Activated T-helper 1 cell treated with Interleukin-2 at 50 U/mL for 16 hours (primary cell): ENCODE results near the gene ALX3.

Source experiments
- DNase-seq: peaks from one replicate; pipeline ENCODE4 v3.0.0-alpha.2; 2020; ENCODE audit warnings: low read depth

Gene ALX3

DNA sequence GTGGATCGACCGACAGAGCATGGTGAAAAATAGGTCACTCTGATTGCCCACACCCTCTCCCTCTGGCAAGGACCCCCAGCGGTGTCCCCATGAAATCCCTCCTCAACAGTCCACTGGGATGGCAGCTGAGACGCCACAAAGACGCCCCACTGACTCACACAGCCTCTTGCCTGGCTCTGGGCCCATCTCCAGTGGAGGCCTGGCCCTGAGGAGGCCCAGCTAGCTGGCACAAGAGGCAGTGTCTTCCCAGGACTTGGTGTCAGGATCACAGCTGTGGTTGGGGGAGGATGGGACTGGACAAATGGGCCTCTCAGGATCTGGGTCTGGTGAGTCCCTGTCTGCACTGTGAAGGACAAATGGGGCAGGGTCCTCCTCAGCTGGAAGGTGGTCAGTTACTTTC is 4.6 kb downstream of the ALX3 start:
- no peak for DNase-seq

DNA sequence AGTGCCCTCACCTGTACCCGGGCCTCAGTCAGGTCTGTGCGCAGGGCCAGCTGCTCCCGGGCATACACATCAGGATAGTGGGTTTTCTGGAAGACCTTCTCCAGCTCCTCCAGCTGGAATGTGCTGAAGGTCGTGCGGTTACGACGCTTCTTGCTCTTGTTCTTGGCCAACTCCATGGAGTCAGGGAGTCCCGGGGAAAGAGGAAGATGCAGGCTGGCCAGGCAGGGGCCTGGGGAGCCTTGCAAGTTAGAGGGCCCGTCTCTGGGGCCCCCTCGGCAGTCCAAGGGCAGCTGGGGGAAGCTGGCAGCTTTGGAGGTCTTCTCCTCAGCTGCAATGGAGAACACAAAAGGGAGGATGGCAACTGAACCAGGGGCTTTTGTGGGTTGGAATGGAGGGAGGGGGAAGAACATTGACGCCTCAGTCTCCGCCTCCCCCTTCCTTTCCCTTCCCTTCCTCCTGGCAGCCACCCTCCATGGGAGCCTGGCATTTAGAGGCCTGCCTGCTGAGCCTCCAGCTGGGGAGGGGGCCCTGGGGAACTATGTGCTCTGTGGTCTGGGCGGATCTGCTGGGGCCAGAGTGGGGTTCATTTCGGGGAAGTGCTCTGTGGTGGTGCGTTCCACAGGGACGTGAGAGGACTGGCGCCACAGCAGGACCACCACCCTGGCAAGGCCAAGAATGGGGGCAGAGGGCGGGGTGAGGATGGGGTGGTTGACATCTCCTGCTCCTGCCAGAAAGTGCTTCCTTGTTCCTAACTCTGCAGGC is 5.7 kb downstream of the ALX3 start:
- DNase-seq = no peak

DNA sequence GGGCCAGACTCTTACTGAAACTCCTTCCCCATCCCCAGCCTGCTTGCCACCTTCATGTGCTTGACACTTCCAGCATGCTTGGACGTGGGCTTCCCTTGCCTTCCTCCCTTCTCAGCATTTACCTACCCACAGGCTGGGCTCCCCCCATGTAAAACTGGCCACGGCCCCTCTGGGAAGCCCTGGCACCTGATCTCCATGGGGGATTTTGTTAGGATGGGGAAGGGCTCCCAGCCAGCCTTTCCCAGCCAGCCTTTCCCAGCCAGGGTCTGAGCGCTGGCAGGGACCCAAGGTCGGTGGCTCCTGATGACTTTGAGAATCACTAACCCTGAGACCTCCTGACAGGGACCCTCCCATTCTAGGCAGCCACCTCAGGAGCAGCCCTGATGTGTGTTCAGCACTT is 6.7 kb downstream of the ALX3 start:
- DNase-seq = no peak

DNA sequence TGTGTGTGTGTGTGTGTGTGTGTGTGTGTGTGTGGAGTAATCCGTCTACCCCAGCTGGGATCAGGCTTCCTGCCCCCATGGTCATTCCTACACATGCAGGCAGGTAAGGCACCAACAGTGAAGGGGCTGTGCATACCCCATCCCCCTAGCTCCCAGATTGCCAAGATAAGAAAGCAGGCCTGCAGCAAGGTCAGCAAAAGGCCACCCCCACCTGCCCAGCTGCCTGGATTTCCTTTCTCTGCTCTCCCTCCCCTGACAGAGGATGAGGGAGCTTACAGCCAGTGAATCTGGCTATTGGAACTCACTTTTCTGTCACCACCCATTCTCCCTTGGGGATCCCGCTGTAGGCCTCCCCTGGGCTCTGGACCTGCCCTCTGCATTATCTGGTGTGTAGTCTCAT is 7.9 kb downstream of the ALX3 start:
- no peak for DNase-seq

DNA sequence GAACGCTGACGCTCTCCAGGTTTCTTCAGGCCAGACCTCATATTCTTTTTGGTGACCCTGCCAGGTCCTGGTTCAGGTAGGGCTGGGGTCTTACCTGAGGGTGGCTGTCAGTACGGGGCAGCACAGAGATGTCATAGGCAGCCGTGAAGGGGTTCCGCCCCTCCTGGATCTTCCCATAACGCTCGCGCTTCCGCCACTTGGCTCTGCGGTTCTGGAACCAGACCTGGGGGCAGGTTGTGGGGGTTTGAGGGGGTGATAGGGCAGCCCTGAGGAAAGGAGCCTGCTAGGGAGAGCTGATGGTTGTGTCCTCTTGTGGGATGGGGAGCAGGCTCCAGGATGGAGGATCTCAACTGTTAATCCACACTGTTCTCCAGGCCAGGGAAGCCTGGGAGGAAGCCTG is 9.1 kb downstream of the ALX3 start:
- DNase-seq = no peak

DNA sequence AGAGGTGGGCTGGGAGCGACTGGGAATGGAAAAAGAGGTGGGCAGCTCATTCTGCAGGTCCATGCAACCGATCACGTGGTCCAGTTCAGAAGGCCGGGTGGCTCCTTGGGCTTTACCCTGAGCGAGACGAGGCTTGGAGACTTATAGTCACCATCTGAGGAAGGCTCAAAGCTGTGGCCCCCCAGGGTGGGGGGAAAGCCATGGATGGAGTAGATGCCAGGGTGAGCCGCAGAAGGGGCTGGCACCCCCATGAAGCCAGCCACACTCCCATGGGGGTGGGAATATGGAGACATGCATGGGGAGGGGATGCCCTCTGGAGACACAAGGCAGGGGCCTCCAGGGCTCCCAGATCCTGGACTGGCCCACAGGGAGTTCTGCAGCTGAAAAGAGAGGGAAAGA is 9.8 kb downstream of the ALX3 start:
- no peak for DNase-seq

DNA sequence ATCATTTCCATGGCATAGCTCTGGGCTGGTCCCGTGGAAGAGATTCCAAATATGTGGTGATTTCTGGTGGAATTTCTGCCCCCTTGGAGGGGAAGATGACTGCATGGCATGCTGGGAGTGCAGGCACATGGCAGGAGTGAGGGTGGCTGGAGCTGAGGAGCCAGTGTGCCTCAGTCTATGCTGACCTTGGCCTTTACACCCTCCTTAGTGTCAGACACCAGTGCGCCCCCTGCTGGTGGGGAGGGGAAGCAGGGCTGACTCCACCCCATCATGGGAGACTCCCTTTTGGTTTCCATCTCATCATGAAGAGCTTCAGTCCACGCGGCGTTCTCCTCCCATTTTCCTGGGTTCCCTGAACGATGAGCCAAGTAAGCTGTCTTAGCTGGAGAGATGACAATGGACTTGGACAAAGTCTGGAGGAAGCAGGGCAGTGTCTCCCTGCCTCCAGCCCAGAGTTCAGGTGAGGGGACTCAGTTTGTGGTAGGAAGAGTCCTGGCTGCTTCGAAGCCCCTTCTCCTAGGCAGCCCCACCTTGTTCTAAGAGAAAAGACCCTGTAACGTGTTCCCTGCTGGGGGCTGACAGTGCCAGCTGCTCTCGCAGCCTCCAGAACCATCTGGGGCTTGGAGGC is 10.3 kb downstream of the ALX3 start:
- peak; percentile 53 for DNase-seq

- no peak for DNase-seq
Measured at GRCh38 chr1:110059133-110059863, 11.2 kb downstream of the ALX3 start.

- DNase-seq = no peak
Measured at GRCh38 chr1:110058591-110058990, 11.9 kb downstream of the ALX3 start.

DNA sequence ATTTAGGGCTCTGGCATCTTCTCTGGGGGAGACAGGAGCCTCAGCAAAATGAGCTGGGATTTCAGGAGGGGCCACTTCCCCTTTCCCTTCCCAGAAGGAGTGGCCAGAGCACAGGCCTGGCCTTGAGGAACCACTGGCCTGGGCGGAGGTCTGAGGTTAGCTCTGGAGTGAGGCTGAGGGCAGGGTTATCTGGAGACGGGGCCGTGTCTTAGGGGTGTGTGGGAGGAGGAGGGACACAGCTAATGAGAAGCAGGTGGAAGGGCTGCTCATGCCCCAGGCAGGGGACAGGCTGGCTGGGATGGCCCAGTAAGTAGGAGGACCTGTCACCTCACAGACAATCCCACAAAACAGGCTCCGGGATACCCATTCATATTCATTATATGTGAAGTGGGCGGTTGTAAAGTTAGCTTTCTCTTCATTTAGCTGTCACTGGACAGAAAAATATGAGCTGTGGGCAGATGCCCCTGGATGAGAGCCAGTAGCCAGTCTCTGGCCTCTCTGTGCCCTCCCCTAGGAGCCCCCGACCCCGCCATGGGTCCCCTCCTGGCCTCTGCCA is 12.4 kb downstream of the ALX3 start:
- no peak for DNase-seq

DNA sequence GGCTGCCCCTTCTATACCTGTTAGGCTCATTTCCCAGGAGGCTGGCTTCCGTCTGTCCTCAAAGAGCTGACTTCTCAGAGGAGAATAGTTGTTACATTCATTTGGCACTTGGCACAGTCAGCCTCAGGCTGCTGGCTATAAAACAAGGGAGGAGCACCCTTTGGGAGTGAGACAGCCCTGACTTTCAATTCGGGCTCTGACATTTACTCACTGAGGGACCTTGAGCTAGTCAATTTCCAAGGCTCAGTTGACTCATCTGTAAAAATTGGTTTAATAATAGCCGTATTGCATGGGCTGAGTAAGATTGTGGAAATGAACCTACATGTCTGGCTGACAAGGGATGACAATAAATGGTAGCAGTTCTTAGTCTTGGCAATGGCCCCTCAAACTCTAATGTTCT is 13.7 kb downstream of the ALX3 start:
- DNase-seq = no peak

DNA sequence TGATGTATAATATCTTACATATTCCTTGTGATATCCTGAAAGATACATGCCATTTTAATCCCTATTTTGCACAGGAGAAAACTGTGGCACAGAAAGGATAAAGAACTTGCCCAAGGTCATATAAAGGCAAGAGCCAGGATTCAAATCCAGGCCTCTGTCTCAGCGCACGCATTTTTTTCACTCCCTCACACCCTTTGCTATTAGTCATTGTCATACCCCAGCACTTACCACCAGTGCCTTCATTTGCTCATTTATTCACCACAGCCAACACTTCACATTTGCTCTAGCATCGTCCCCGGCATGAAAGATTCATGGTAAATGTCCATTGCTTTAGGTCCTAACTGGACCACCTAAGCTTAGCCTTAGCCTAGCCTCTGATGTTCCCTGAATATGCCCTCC is 14.2 kb downstream of the ALX3 start:
- no peak for DNase-seq

GRCh38 chr1:110055493-110056284 is 14.8 kb downstream of the ALX3 start:
- no peak for DNase-seq

- peak; percentile 46 for DNase-seq
Measured at GRCh38 chr1:110053552-110054428, 16.7 kb downstream of the ALX3 start.

GRCh38 chr1:110051262-110051648 is 19.2 kb downstream of the ALX3 start:
- DNase-seq = no peak

- no peak for DNase-seq
Measured at GRCh38 chr1:110050602-110051261, 19.7 kb downstream of the ALX3 start.

GRCh38 chr1:110049801-110050601 is 20.5 kb downstream of the ALX3 start:
- no peak for DNase-seq

GRCh38 chr1:110048923-110049601 is 21.4 kb downstream of the ALX3 start:
- DNase-seq = no peak

- no peak for DNase-seq
Measured at GRCh38 chr1:110048240-110048639, 22.2 kb downstream of the ALX3 start.
